ENCODE data around the gene VTI1A.
"Not testable (repeated sequence)": the region's sequence is repeated elsewhere in the genome, so short reads cannot be mapped to it uniquely, and the experiment has no call there.

Gene VTI1A

GRCh38 chr10:112535531-112535951, 88.5 kb downstream of the VTI1A start:
- no peak for TF ChIP-seq CTCF (IDR thresholded peaks at IDR 0.05; ENCODE audit: low read depth, low read length)
- H3K4me3 ChIP-seq (replicated peaks in 1 of 2; ENCODE audit: low read depth in 2 of 2, low read length in 2 of 2), result no peak overlapping the region
- DNase-seq (ENCODE audit: low read depth in 2 of 2), result no peak

- no peak overlapping the region for H3K4me3 ChIP-seq (replicated peaks in 1 of 2; ENCODE audit: low read depth in 2 of 2, low read length in 2 of 2)
- no peak for DNase-seq (ENCODE audit: low read depth in 2 of 2)
- TF ChIP-seq CTCF (IDR thresholded peaks at IDR 0.05; ENCODE audit: low read depth, low read length), result no peak
These were observed 89.6 kb downstream of the VTI1A start for GRCh38 chr10:112536663-112537062.

- no peak for DNase-seq (ENCODE audit: low read depth in 2 of 2)
- no peak for TF ChIP-seq CTCF (IDR thresholded peaks at IDR 0.05; ENCODE audit: low read depth, low read length)
- no peak overlapping the region for H3K4me3 ChIP-seq (replicated peaks in 1 of 2; ENCODE audit: low read depth in 2 of 2, low read length in 2 of 2)
These were observed 91.2 kb downstream of the VTI1A start for GRCh38 chr10:112538168-112538567.

- H3K4me3 ChIP-seq (replicated peaks in 1 of 2; ENCODE audit: low read depth in 2 of 2, low read length in 2 of 2), result no peak overlapping the region
- DNase-seq (ENCODE audit: low read depth in 2 of 2), result no peak
- no peak for TF ChIP-seq CTCF (IDR thresholded peaks at IDR 0.05; ENCODE audit: low read depth, low read length)
These were observed 92.3 kb downstream of the VTI1A start for GRCh38 chr10:112539340-112539739.

GRCh38 chr10:112542823-112543222, 95.8 kb downstream of the VTI1A start:
- not testable (repeated sequence) for DNase-seq (ENCODE audit: low read depth in 2 of 2); H3K4me3 ChIP-seq (replicated peaks in 1 of 2; ENCODE audit: low read depth in 2 of 2, low read length in 2 of 2)

- TF ChIP-seq CTCF (IDR thresholded peaks at IDR 0.05; ENCODE audit: low read depth, low read length), result no peak
- no peak overlapping the region for H3K4me3 ChIP-seq (replicated peaks in 1 of 2; ENCODE audit: low read depth in 2 of 2, low read length in 2 of 2)
- no peak for DNase-seq (ENCODE audit: low read depth in 2 of 2)
These were observed 99.5 kb downstream of the VTI1A start for GRCh38 chr10:112546474-112546873.

- no peak for TF ChIP-seq CTCF (IDR thresholded peaks at IDR 0.05; ENCODE audit: low read depth, low read length)
- H3K4me3 ChIP-seq (replicated peaks in 1 of 2; ENCODE audit: low read depth in 2 of 2, low read length in 2 of 2), result no peak overlapping the region
- no peak for DNase-seq (ENCODE audit: low read depth in 2 of 2)
These were observed 101.7 kb downstream of the VTI1A start for GRCh38 chr10:112548535-112549276.

Data from cardiac fibroblast (primary cell).